GM19238 (cell line): ENCODE measurements around the gene KRT73.
"Not testable (repeated sequence)": the region's sequence is repeated elsewhere in the genome, so short reads cannot be mapped to it uniquely, and the experiment has no call there.

Experiments used
- DNase-seq: peaks from one replicate; pipeline ENCODE4 v3.0.0; 2011; ENCODE audit warnings: low spot score; ENCODE audit not compliant: insufficient read length

KRT73 gene

GRCh38 chr12:52601671-52602070 is 16.7 kb downstream of the KRT73 start:
- no peak for DNase-seq

GRCh38 chr12:52600941-52601481 is 17.3 kb downstream of the KRT73 start, which contains the start of gene KRT72:
Gene KRT72, minus strand, starts transcription at chr12:52601463. Its CDS starts 11 bp downstream, at chr12:52601452.
- no peak for DNase-seq

DNA sequence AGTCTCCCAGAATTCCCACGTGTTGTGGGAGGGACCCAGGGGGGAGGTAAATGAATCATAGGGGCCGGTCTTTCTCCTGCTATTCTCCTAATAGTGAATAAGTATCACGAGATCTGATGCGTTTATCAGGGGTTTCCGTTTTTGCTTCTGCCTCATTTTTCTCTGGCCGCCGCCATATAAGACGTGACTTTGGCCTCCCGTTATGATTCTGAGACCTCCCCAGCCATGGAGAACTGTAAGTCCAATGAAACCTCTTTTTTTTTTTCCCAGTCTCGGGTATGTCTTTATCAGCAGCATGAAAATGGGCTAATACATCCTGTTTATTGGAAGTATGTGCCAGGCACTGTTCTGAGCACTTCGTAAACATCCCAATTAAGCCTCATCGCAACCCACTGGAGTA is 17.9 kb downstream of the KRT73 start:
- DNase-seq = no peak

DNA sequence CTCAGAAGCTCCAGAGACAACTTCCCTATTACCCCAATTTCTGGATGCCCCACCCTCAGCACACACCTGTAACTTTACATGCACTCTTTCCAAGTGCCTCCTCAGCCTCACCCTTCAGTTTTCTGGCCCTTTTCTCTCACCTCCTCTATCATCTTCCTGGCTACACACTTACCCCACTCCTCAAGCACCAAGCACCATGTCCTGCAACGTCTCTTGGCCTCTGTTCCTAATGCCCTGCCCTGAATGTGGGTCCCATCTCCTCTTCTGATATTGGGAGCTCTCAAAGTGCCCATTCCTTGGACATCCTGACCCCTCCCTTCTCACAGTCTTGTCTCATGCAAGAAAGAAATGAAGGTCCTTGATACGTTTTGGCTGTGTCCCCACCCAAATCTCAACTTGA is 18.3 kb downstream of the KRT73 start:
- no peak for DNase-seq

DNA sequence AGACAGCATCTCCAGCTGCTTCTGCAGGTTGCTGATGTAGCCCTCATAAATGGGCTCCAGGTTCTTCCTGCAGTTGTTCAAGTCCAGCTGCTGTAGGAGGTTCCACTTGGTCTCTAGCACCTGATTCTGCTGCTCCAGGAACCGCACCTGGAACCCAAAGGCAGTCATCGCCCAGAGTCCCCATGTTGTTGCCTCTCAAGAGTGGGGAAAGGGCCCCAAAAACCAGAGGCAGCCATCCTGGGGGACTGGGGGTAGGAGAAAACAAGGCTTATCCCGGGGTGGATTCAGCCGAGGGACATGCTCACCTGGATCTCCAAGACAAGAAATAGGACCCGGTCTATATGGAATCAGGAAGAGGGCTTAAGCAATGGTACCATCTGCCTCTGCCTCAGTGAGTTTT is 19.4 kb downstream of the KRT73 start:
- no peak for DNase-seq

GRCh38 chr12:52594237-52594636 is 24.1 kb downstream of the KRT73 start:
- not testable (repeated sequence) for DNase-seq

DNA sequence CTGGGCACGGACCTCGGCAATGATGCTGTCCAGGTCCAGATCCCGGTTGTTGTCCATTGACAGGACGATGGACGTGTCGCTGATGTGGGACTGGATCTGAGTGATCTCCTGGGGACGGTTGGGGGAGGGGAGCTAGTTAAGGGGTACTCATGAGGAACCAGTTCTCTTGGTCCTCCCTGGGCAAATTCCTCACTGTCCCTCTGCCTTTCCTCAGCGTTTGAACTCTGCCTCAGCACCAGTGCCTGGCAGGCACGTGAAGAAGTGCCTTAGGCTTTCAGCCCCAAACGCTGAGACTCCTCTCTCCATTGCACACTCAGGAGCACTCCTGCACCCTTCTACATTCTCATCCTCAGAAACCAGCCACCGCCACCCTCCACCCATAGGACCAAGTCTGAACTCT is 26.8 kb downstream of the KRT73 start:
- no peak for DNase-seq

DNA sequence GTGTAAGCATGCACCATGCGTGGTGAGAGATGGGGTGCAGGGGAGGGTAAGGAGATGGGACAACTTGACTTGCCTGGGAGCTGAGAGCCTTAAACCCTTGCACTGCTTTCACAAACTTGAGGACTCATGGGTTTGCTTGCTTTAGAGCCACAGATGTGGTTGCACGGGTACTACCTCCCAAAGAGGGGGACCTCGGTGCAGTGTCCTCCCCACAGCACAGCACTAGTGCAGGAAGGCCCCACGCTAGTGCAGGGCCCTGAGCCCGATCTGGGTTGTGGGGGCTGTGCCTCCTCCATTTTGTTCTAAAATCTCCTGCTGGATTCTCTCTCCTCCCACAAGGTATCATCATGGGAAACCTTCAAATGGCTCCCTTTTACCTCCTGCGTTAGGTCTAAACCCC is 28.3 kb downstream of the KRT73 start:
- DNase-seq = no peak

DNA sequence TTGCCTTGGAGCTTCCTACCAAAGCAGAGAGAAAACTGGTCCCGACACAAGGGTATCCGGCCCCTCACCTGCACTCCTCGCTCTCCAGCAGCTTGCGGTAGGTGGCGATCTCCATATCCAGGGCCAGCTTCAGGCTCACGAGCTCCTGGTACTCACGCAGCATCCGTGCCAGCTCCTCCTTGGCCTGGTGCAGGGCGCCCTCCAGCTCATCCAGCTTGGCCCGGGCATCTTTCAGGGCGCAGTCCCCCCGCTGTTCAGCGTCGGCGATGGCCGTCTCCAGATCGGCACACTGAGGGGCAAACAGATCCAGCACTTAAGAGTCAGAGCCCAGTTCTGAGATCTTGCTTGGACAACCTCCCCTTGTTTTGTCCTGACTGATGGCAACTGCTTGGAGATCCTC is 30.8 kb downstream of the KRT73 start:
- no peak for DNase-seq

DNA sequence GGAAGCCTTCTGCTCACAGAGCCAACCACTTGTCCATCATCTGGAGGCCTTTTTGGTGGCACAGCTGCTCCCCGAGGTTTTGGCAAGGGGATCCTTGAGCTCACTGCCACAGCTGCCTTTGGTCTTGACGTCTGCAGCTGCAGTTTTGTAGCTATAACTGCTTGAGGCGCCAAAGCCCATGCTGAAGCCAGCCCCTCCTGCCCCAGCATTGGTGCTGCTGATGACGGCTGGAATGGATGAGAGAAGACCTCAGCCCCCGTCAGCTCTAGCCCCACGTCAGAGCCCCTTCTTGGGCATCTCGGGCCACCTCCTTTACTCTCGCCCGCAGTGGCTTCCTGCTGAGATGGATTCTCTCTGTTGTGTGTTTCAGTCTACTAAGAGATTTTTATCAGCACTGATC is 32.4 kb downstream of the KRT73 start:
- DNase-seq = no peak

GRCh38 chr12:52585066-52585465 is 33.3 kb downstream of the KRT73 start:
- DNase-seq = no peak

- no peak for DNase-seq
Observed at GRCh38 chr12:52584156-52584682, 34.1 kb downstream of the KRT73 start.

DNA sequence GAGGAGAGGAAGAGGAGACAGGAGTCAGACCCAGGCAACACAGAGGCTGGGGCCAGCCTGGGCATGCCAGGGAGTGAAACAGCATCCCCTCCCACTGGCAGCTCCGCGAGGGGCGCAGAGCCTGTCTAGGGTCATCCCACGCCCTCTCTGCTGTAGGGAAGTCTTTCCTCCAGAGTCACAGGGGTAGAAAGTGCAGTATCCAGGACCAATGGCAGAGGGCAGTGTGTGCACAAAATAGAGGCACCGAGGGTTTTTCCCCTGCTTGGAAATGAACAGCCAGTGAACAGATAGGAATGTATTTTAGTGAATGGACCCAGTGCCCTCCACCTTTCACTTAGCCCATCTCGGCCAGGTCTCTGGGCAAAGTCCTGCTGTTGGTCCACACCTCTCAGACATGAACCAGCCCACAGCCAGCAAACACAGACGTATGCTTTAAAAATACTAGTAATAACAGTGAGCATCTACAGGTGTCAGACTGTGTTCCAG is 35.3 kb downstream of the KRT73 start:
- DNase-seq = peak; percentile 51

- no peak for DNase-seq
Observed at GRCh38 chr12:52582486-52582885, 35.9 kb downstream of the KRT73 start.

GRCh38 chr12:52581481-52581880 is 36.9 kb downstream of the KRT73 start:
- no peak for DNase-seq

DNA sequence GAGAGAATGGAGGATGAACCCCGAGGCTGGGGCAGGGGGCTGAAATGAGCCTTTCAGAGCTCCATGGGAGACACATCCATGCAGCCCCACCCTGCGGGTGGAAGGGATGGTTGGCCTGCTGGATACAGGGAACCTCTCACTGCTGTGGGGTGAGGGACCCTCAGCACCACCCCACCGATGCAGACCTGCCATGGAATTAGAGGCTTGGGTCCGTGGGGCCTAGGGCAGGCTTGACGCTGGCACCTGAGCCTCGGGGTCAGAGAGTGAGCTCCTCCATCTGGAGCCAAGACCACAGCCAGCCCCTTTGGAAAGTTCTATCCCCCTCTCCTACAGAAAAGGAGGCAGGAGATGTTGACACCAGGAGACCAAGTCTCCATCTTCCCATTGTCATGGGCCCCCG is 37.3 kb downstream of the KRT73 start:
- DNase-seq = no peak

DNA sequence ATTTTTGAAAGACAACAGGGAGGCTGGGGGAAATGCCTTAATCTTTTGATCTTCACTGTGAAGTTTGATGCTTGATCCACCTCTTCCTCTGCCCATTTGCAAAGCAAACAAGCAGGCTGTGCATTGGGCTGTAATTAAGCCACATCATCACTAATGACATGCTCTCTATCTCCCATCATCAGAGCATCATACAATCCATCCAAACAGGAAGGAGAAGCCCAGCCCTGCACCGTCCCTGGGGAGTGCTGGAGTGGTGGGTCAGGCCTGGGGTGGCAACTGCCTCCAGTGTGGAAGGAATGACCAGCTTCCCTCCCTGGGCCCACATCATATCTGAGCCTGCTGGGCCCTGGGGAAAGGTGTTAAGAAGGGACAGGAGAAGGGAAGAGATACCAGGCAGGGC is 37.9 kb downstream of the KRT73 start:
- no peak for DNase-seq

DNA sequence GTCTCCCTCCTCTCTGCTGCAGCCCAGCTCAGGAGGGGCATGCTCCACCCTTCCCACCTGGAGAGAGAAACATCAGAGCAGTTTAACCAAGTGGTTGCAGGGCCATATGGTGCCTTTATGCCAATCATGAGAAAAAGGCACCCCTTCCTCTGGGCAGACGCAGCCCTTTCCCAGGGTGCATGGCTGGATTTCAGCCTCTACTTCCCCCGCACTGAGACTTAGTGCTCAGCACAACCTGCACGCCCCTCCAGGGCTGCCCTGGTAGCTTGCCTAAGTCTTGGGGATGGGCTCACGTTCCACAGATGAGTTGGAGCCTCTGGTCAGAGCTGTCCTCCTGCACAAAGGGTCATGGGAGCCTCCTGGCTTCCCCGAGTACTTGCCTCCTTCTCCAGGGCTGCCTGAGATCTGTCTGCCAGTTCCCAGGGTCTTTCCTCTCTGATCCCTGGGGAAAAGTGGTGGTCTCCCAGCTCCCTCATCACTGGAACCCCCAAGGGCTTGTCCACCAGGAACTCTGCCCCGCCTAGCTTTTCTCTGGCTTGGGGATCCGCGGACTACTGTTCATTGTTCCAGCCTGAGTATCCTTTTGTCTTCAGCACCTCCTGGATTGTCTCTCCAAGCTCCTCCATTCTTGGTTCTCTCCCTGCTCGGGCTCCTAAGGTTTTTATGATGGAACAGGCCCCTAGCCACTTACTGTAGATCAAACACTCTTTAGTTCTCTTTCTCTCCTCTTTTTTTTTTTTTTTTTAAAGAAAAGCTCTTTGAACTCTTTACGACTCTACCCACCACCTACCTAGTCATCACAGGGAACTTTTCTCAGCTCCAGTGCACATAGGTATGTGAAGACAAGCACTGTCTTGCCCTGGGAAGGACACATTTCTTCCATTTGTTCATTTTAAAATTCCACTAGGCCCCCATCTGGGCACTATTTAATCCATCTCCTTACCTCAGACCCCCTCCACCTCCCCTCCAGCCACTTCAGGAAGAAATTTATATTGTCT is 38.6 kb downstream of the KRT73 start:
- DNase-seq = no peak

DNA sequence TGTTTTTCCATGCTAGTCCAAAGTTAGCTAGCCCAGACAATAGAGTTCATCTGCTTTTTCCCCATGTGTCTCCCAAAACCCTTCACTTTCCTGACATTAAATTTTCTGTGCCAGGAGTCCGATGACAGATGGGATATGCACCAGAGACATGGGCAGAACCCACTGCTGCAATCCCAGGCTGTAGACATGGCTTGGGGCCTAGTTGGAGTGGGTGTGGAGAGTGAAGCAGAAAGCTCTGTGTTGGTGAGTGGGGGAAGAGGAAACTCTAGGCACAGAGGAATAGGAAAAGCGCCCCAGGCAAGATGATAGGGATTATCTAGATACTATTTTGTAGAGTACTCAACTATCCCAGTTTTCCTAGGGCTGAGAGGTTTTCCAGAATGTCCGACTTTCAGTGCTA is 39.9 kb downstream of the KRT73 start:
- DNase-seq = no peak

DNA sequence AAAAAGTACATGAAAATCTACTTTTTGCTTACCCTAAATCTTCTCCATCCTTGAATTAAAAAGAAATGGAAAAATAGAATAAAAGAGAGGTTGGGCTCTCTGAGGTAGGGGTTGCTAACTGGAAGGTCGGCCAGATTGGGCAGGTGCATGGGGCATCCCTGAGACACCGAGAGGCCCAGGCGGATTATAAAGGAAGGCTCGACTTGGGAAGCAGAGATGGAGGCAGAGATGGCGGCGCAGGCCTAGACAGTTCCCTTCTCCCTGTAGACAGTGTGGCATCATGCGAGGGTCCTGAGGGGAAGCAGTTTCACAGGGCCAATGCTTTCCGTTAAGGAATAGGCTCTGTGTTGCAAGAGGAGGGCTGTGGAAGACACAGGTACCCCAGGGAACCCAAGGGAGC is 41.0 kb downstream of the KRT73 start:
- no peak for DNase-seq

GRCh38 chr12:52575948-52576347 is 42.4 kb downstream of the KRT73 start:
- no peak for DNase-seq

DNA sequence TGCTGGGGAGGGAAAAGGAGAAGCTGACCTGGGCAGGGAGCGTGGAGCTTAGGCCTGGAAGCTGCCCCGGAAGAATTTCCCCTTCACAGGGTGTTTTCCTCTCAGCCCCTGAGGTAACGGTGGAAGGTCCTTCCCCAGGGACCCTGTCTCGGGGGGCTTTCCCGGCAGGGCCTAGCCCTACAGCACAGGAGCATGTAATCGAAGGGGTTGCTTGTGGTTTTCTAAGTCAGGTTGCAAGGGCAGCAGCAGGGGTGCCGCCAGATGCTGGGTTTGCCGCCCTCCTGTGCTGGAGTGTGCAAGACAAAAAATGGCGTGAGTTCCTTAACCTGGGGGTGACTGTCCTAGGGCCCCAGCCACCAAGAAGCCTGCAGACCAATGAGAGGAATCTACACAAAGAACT is 43.1 kb downstream of the KRT73 start:
- no peak for DNase-seq
